IMR-90 (cell line): ENCODE measurements around the gene RUNX2. TPM values are rescaled to one million over a fixed set of nuclear protein-coding genes. Genes with fewer than 3 reads are reported as not detected.

Source experiments
- ATAC-seq: fragments of 200-7000 bp; cut with Tn5 transposase; 2 replicates; pipeline ENCODE4 v1.9.1; 2020; ENCODE audit warnings: low read depth, mild to moderate bottlenecking, moderate library complexity
- BruUV-seq: library from RNA; stranded (reverse); fragments of 400-500 nt; replicated peaks from 2 replicates; lab custom pipeline; 2021; lab: Mats Ljungman, UMichigan
- CTCF ChIA-PET: fragments of 300-600 bp; formaldehyde crosslinking; extraction: SDS; loops from one replicate; lab custom pipeline; 2021; ENCODE audit warnings: antibody characterized with exemption; lab: Yijun Ruan, JAX
- POLR2A ChIA-PET: fragments of 300-600 bp; sonication (Branson Sonifier 250); formaldehyde crosslinking; loops from one replicate; lab custom pipeline; 2022; ENCODE audit warnings: antibody characterized with exemption; ENCODE audit not compliant: unreplicated experiment; lab: Charles Lee
- DNase-seq: peaks from one replicate; pipeline ENCODE4 v3.0.0; 2013
- H2AFZ ChIP-seq: replicated peaks from 2 replicates; pipeline ENCODE3; 2013; ENCODE audit warnings: low read length, mild to moderate bottlenecking; ENCODE audit not compliant: poor library complexity
- H2AK5ac ChIP-seq: 2 replicates; pipeline ENCODE4 v1.6.1; 2013; ENCODE audit warnings: low read depth, low read length, inconsistent platforms
- H2AK9ac ChIP-seq: replicated peaks from 2 replicates; pipeline ENCODE3; 2013; ENCODE audit warnings: mild to moderate bottlenecking, low read depth, low read length, moderate library complexity; ENCODE audit not compliant: poor library complexity
- H2BK120ac ChIP-seq: 2 replicates; pipeline ENCODE4 v1.6.1; 2013; ENCODE audit warnings: low read depth, low read length, inconsistent platforms
- H2BK15ac ChIP-seq: 3 replicates; pipeline ENCODE4 v1.6.1; 2013; ENCODE audit warnings: low read depth, low read length, inconsistent platforms
- H2BK20ac ChIP-seq: 2 replicates; pipeline ENCODE4 v1.6.1; 2013; ENCODE audit warnings: low read depth, mild to moderate bottlenecking, inconsistent platforms, low read length, moderate library complexity
- H2BK5ac ChIP-seq: 2 replicates; pipeline ENCODE4 v1.6.1; 2013; ENCODE audit warnings: mild to moderate bottlenecking, low read depth, low read length, inconsistent platforms; ENCODE audit not compliant: poor library complexity, severe bottlenecking
- H3K14ac ChIP-seq: replicated peaks from 2 replicates; pipeline ENCODE4 v1.6.1; 2013; ENCODE audit warnings: low read depth, low read length, inconsistent platforms
- H3K18ac ChIP-seq: 2 replicates; pipeline ENCODE4 v1.6.1; 2013; ENCODE audit warnings: low read depth, low read length, control low read depth
- H3K23ac ChIP-seq: 2 replicates; pipeline ENCODE4 v1.6.1; 2013; ENCODE audit warnings: low read depth, low read length, inconsistent platforms
- H3K27ac ChIP-seq: 2 replicates; pipeline ENCODE4 v1.5.1; 2013; ENCODE audit warnings: mild to moderate bottlenecking, control low read depth, low read length; ENCODE audit not compliant: insufficient read depth
- H3K27me3 ChIP-seq: 2 replicates; pipeline ENCODE4 v1.6.1; 2013; ENCODE audit warnings: low read length; ENCODE audit not compliant: control insufficient read depth, insufficient read depth
- H3K36me3 ChIP-seq: 2 replicates; pipeline ENCODE4 v1.6.1; 2013; ENCODE audit warnings: low read length, mixed read lengths; ENCODE audit not compliant: control insufficient read depth, insufficient read depth
- H3K4ac ChIP-seq: 2 replicates; pipeline ENCODE4 v1.6.1; 2013; ENCODE audit warnings: low read depth, low read length, inconsistent platforms
- H3K4me1 ChIP-seq: 2 replicates; pipeline ENCODE4 v1.6.1; 2013; ENCODE audit warnings: low read length, mixed read lengths; ENCODE audit not compliant: control insufficient read depth, insufficient read depth
- H3K4me2 ChIP-seq: 2 replicates; pipeline ENCODE4 v1.6.1; 2013; ENCODE audit warnings: low read depth, mild to moderate bottlenecking, control low read depth, low read length, moderate library complexity
- H3K4me3 ChIP-seq: 2 replicates; pipeline ENCODE4 v1.5.1; 2013; ENCODE audit warnings: low read depth, mild to moderate bottlenecking, control low read depth, low read length, moderate library complexity; ENCODE audit not compliant: insufficient read depth
- H3K56ac ChIP-seq: 2 replicates; pipeline ENCODE4 v1.6.1; 2013; ENCODE audit warnings: low read length, inconsistent platforms; ENCODE audit not compliant: insufficient read depth; ENCODE audit errors: extremely low read depth
- H3K79me1 ChIP-seq, 2 experiments: 2 replicates each; pipeline ENCODE4 v1.6.1; 2013; ENCODE audit warnings: low read length in 2 of 2, inconsistent platforms in 1 of 2, low read depth in 1 of 2
- H3K9ac ChIP-seq: 2 replicates; pipeline ENCODE4 v1.6.1; 2013; ENCODE audit warnings: low read depth, low read length, control low read depth
- H3K9me1 ChIP-seq: 2 replicates; pipeline ENCODE4 v1.6.1; 2013; ENCODE audit warnings: low read length, inconsistent platforms; ENCODE audit not compliant: insufficient read depth
- H3K9me3 ChIP-seq: 2 replicates; pipeline ENCODE4 v1.6.1; 2013; ENCODE audit warnings: low read length; ENCODE audit not compliant: control insufficient read depth, insufficient read depth
- H4K20me1 ChIP-seq: 2 replicates; pipeline ENCODE4 v1.6.1; 2013; ENCODE audit warnings: low read length, inconsistent platforms; ENCODE audit not compliant: insufficient read depth
- H4K5ac ChIP-seq: 2 replicates; pipeline ENCODE4 v1.6.1; 2013; ENCODE audit warnings: mild to moderate bottlenecking, low read depth, low read length, control low read depth
- H4K8ac ChIP-seq, 2 experiments: 2 replicates each; pipeline ENCODE4 v1.6.1; 2013; ENCODE audit warnings: low read depth in 2 of 2, low read length in 2 of 2, control low read depth in 1 of 2, inconsistent platforms in 1 of 2
- H4K91ac ChIP-seq: 2 replicates; pipeline ENCODE4 v1.6.1; 2013; ENCODE audit warnings: low read depth, low read length, inconsistent platforms; ENCODE audit not compliant: insufficient read depth
- CEBPB ChIP-seq: IDR thresholded peaks from 2 replicates; pipeline ENCODE4 v1.6.1; 2012; ENCODE audit warnings: low read depth, low read length, improper control_type of control experiment
- CHD1 ChIP-seq: IDR thresholded peaks from 2 replicates; pipeline ENCODE4 v1.6.1; 2012; ENCODE audit warnings: low read depth, low read length, improper control_type of control experiment
- CTCF ChIP-seq: conservative IDR thresholded peaks from 2 replicates; pipeline ENCODE4 v1.5.1; 2012; ENCODE audit warnings: mild to moderate bottlenecking, low read depth, low read length, improper control_type of control experiment
- ELK1 ChIP-seq: fragments of 150-350 bp; IDR thresholded peaks from 2 replicates; pipeline ENCODE4 v1.6.1; 2016; ENCODE audit warnings: low read depth, mild to moderate bottlenecking, low read length, moderate library complexity, borderline replicate concordance
- MAZ ChIP-seq: IDR thresholded peaks from 2 replicates; pipeline ENCODE4 v1.6.1; 2012; ENCODE audit warnings: low read depth, mild to moderate bottlenecking, low read length, improper control_type of control experiment, moderate library complexity, borderline replicate concordance
- MXI1 ChIP-seq: IDR thresholded peaks from 2 replicates; pipeline ENCODE4 v1.6.1; 2012; ENCODE audit warnings: low read depth, mild to moderate bottlenecking, low read length, moderate library complexity, borderline replicate concordance
- NFE2L2 ChIP-seq: fragments of 150-350 bp; IDR thresholded peaks from 2 replicates; pipeline ENCODE4 v1.6.1; 2016; ENCODE audit warnings: low read depth, mild to moderate bottlenecking, low read length
- RAD21 ChIP-seq: IDR thresholded peaks from 2 replicates; pipeline ENCODE4 v1.6.1; 2012; ENCODE audit warnings: low read length, improper control_type of control experiment
- RFX5 ChIP-seq: IDR thresholded peaks from 2 replicates; pipeline ENCODE4 v1.8.0; 2012; ENCODE audit warnings: low read depth, mild to moderate bottlenecking, low read length, moderate library complexity
- SMC3 ChIP-seq: fragments of 150-350 bp; IDR thresholded peaks from 2 replicates; pipeline ENCODE4 v1.6.1; 2016; ENCODE audit warnings: low read depth, mild to moderate bottlenecking, antibody characterized with exemption, low read length, moderate library complexity
- WGBS, 2 experiments: methylation state at CpG; one replicate each; pipeline versions ENCODE4 v1.1.5 to v1.1.7; 2013; ENCODE audit warnings: missing lambda C conversion rate in 2 of 2; ENCODE audit not compliant: insufficient read length in 1 of 2; ENCODE audit errors: extremely low coverage in 2 of 2; 5-methylcytosine and 5-hydroxymethylcytosine counted together
- dilution Hi-C: fragments of 300-500 bp; cut with HindIII; formaldehyde crosslinking; loops from one replicate; pipeline ENCODE4 v1.14.3; 2018; ENCODE audit warnings: low sequenced_read_pairs; ENCODE audit not compliant: unreplicated experiment
- in situ Hi-C: fragments of 300-500 bp; cut with MboI; formaldehyde crosslinking; loops from 3 replicates; pipeline ENCODE4 v1.14.3; 2019; ENCODE audit warnings: low sequenced_read_pairs, inconsistent platforms, mixed read lengths
- intact Hi-C: fragments of 100-400 bp; cut with micrococcal nuclease; formaldehyde crosslinking; loops from 2 replicates; pipeline ENCODE4 v1.10.0; 2022
- polyA plus RNA-seq, 3 experiments: library from polyadenylated mRNA; depleted of rRNA; stranded (reverse); fragments of >200 nt; gene quantifications; 2 replicates each; pipeline ENCODE4 v1.2.3, GENCODE V29; 2012; ENCODE audit warnings: low replicate concordance in 1 of 3
- total RNA-seq: library from RNA; depleted of rRNA; stranded (reverse); fragments of >200 nt; gene quantifications from 2 replicates; pipeline ENCODE4 v1.2.3, GENCODE V29; 2012

RUNX2 gene
- total and polyA plus RNA-seq, 2 of the 4 experiments (the other 2 are of a cell fraction) = 2.3 to 4.7 TPM

DNA sequence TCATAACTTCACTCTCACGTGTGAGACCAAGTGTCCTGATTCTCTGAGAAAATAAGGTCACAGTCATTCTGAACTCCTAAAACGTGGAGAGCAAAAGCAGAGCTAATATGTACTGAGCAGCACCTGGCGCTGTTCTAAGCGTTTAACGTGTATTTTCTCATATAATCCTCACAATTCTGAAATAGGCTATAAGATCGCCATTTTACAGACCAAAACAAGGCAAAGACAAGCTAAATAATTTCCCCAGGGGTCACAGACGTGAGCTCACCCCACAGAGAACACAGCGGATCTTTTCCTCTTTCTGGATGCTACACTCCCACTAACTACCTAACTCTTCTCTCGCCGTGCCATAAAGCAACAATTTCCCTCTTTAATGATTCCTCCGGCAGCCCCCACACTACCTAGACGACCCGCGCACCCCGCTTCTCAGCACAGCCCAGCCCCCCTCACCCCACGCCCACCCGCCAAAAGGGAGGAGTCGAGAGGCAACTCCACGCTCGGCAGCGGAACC is 49.0 kb downstream of the RUNX2 start (continued):
- TF ChIP-seq CHD1 (no peak), MXI1 (no peak), SMC3 (no peak)

- H3K4me2 ChIP-seq = peak within 1 kb of the TSS; percentile 89
- H2BK15ac ChIP-seq = peak within 1 kb of the TSS; percentile 87; the same call in 2 of the 3 replicates
- H3K27me3 ChIP-seq = no peaks in the 10 kb centered on the region
- in situ Hi-C loops = no loop called here
- no peaks in the 10 kb centered on the region for H3K9me3 ChIP-seq
- H3K18ac ChIP-seq = peak within 1 kb of the TSS; percentile 80
- intact Hi-C loops = loop anchor here (1.0 to 5.0 kb wide), 6 partner anchors 43 to 900 kb away; no protein-coding TSS in a partner anchor
- H3K56ac ChIP-seq = peak within 1 kb of the TSS; percentile 97
- peak within 1 kb of the TSS; percentile 53; the same call in 1 of the 2 replicates for H2AK5ac ChIP-seq
- no peaks in the 10 kb centered on the region for H3K9me1 ChIP-seq
- peak within 1 kb of the TSS; percentile 86 for H3K23ac ChIP-seq
- H2AK9ac ChIP-seq = peak within 1 kb of the TSS; percentile 35
- BruUV-seq = no TSS peak
- no peaks in the 10 kb centered on the region for H3K4me1 ChIP-seq
- H4K8ac ChIP-seq = peak within 1 kb of the TSS; percentile 96 to 99
- POLR2A ChIA-PET = interaction anchor here (0.6 to 1.0 kb wide), 2 partner anchors 249 to 364 kb away, joined by 3 read pairs; no protein-coding TSS in a partner anchor
- H2BK5ac ChIP-seq = peak within 1 kb of the TSS; percentile 82
- peak within 1 kb of the TSS; percentile 89 for H2AFZ ChIP-seq
- peaks cover 5% of the 10 kb centered on the region in 2 experiments for H3K79me1 ChIP-seq
- H2BK120ac ChIP-seq = peak within 1 kb of the TSS; percentile 74
- no peaks in the 10 kb centered on the region for H3K36me3 ChIP-seq
- peak within 1 kb of the TSS; percentile 82 for H4K5ac ChIP-seq
- peak within 1 kb of the TSS; percentile 66 for H3K4me3 ChIP-seq
- peak; percentile 93 for DNase-seq
- peak within 1 kb of the TSS; percentile 95 for H3K27ac ChIP-seq
- peak within 1 kb of the TSS; percentile 86 for H3K9ac ChIP-seq
- H3K14ac ChIP-seq = peak within 1 kb of the TSS; percentile 95
- ATAC-seq = peak; percentile 94
- CTCF ChIA-PET = interaction anchor here (0.6 to 1.1 kb wide), 5 partner anchors 11 to 902 kb away, joined by 3 to 5 read pairs (median 3); no protein-coding TSS in a partner anchor
- dilution Hi-C loops = no loop called here
- WGBS, 2 experiments = 0% methylated on average over 14 of the region's 75 CpGs; no CpG with 5 or more reads in 1 of the 2 experiments
- H3K4ac ChIP-seq = peak within 1 kb of the TSS; percentile 92
- peak within 1 kb of the TSS; percentile 95 for H4K91ac ChIP-seq
- H4K20me1 ChIP-seq = no peaks in the 10 kb centered on the region
- peak within 1 kb of the TSS; percentile 53 for H2BK20ac ChIP-seq
- TF ChIP-seq CHD1 (no peak), CTCF (peak; percentile 27; the same call in 1 of the 2 replicates), MAZ (peak; percentile 89), SMC3 (peak; percentile 39), ELK1 (no peak), MXI1 (peak; percentile 91; the same call in 1 of the 2 replicates), RFX5 (no peak), NFE2L2 (no peak), CEBPB (no peak), RAD21 (peak; percentile 41)
Measured at GRCh38 chr6:45377554-45378333, 49.6 kb downstream of the RUNX2 start, which contains the start of gene SUPT3H. Gene SUPT3H, minus strand, starts transcription at chr6:45377934.
